ENCODE measurements around the gene AHCYL1.

The AHCYL1 gene

DNA sequence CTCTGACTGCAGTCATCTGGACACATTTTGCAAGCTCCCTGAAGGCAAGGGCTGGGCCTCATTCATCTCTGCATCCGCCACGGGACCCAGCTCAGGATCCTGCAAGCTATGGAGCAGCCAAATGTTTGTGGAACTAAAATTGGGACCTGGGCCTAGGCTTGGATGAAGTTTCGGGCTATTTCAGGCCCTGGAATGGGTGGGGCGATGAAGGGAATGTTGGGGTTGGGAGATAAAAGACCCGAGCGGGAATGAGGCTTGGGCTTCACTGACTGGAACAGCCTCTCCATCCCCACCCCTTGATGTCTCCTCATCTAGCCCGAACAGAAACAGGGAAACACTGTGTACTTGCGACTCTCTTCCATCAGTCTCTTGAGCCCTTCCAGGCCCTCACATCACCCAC lies 7.3 kb upstream of the AHCYL1 start:
- no peak for DNase-seq

DNA sequence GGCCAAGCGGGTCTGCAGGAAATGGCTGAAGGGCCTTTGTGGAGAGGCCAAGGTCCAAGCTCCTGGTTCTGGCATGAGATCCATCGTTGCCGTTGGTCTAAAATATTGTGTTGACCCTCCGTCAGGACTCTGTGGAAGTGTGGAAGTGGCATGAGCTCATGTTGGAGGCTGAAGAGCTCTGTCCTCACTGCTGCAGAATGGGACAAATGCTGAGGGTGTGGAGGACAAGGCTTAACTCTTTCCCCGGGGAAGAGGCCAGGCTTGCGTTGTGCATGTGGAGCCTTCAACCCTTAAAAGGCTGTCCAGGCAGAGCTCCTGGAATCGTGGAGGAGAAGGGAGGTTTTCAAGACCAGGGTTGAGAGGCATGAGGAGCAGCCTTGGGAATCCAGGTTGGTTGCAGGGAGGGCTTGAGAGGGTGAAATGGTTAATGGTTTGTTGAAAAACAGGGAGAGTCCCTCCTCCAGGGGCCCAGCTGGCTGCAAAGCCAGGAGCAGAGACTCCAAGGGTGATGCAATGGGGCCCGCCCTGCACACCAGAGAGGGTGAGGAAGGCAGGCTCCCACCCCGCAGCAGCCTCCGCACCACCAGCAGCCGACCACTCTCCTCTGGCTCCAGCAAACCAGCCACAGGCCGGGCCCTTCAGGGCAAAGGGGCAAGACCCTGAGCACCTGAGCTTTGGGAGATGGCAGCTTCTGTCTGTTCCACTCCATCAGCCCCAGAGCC lies 6.7 kb upstream of the AHCYL1 start:
- DNase-seq: no peak

GRCh38 chr1:109978761-109979488 lies 5.6 kb upstream of the AHCYL1 start:
- no peak for DNase-seq

GRCh38 chr1:109979489-109980091 lies 5.0 kb upstream of the AHCYL1 start:
- DNase-seq: no peak

- DNase-seq: peak in 1 of 2 donors; percentile 33
Observed at GRCh38 chr1:109980324-109981003, 4.1 kb upstream of the AHCYL1 start.

DNA sequence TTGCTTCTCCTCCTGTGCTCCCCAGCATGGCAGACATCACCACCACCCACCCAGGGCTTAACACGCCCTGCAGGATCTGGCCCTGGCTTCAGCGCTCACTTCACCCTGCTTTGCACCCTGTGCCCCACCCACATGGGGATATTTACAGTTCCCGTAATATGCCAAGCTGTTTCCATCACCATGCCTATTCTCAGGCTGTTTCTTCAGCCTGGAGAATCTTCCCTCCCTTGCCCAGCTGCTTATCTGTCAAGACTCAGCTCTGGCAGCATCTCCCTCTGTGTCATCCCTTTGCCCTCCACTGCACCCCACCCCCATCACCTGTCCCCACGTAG lies 3.6 kb upstream of the AHCYL1 start:
- no peak for DNase-seq

DNA sequence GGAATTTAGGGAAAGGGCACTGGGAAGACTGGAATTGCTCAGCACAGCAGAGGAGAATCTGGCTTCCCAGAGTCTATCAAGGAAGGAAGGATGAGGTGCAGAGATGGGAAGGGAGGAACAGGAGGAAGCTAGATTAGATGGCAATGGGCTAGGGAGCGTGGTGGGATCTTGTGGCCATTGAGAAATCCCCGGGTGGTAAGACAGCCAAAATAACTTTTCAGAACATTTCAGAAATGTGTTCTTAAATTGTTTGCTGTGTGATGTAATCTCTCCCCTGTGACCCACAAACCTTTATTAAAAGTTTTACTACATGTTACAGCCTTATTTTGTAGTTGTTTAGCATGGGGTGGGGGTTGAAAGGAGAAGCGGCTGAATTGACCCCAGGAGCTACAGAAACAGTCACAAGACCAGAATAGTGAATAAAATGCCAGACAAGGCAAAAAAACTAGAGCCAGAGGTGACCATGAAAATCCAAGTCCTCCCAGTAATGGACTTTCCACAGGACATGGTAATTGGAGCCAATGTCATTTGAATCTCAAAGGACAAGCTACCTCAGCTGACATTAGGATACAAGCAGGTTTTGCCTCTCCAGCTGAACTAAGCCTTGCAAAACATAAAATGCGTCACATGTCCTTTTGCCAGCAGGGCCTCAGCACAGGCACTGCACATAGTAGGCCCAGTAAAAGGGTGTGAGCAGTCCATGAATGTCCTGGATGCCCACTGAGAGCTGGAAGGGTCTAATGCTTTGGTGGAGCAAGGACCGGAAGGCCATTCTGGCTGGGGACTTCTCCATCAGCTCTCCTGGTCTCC lies 980 bp upstream of the AHCYL1 start:
- DNase-seq: no peak

DNA sequence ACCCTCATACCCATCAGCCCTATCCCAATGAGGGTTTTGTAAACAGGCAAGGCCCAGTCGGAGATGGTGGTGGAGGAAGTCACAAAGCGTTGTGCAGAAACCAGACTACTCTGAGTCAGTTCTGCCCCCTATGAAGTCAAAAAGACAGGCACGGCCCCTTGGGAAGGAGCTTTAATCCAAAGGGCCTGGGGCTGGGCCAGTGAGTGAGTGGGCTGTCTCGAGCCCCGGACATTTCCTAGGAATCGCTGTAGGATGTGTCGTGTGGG lies 442 bp upstream of the AHCYL1 start:
- no peak for DNase-seq

GRCh38 chr1:109985247-109986053 lies 885 bp downstream of the AHCYL1 start:
- no peak for DNase-seq

GRCh38 chr1:109986054-109986444 lies 1.5 kb downstream of the AHCYL1 start:
- no peak for DNase-seq

DNA sequence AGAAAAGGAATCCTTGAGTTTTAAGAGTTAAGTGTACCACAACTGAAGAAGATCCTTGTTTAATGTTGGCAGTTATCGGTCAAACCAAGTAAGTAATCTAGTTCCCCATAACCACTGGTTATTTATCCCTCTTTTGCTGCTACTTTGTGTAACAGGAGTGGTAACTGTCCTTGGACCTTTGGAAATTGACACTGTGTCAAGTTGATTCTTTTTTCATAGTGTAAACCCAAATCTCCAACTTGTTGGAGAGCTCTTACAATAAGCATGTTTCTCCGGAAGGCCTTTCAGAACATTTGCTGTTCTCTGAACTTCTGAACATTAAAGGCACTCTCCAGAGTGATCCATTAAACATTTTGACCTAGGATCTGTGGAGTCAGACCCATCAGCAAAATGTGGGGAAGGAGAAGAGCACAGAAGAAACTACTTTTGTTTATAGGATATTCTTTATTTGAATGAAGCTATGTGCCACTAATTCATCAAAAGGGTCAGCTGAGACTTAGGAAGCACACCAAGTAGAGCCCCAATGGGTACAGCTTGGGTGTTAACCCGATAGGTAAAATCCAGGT lies 3.9 kb downstream of the AHCYL1 start:
- no peak for DNase-seq

- DNase-seq: no peak
Observed at GRCh38 chr1:109989506-109990301, 5.1 kb downstream of the AHCYL1 start.

GRCh38 chr1:109990302-109990653 lies 5.7 kb downstream of the AHCYL1 start:
- DNase-seq: no peak

GRCh38 chr1:109991400-109991925 lies 6.9 kb downstream of the AHCYL1 start:
- DNase-seq: no peak

GRCh38 chr1:109993885-109994284 lies 9.3 kb downstream of the AHCYL1 start:
- DNase-seq: no peak

DNA sequence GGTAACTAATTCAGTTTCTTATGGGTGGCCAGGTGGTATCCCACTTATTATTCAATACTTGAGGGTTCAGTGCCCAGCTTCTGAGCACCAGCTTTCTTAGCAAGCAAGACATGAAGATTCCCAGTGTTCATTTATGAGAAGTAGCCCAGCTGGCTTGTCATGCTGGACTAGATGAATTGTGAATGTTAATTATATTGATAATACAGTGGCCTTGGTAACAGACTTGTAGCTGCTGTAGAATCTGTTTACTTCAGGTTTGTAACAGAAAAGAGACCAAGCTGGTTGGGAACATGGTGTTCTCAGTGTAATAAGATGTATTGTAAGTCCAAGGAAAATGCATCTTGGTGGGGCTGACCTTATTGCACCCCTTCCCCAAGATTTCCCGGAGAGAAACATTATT lies 10.1 kb downstream of the AHCYL1 start:
- no peak for DNase-seq

DNA sequence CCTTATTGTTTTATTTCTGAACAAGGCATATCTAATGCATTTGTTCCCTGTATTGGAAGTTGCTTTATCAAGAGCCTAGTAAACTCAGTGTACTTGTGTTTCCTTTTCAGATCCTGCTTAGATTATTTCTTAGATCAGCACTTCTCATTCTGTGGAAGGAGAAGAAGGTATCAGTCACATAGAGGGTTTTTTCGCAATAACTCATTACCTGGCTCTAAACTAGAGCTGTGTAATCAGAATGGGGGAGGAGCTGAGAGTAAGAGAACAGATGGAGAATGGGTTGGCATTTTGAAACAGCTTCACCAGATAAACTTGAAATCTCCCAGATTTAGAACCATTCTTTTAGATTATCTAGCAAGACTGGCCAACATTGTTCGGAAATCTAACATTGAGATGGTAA lies 11.0 kb downstream of the AHCYL1 start:
- no peak for DNase-seq

DNA sequence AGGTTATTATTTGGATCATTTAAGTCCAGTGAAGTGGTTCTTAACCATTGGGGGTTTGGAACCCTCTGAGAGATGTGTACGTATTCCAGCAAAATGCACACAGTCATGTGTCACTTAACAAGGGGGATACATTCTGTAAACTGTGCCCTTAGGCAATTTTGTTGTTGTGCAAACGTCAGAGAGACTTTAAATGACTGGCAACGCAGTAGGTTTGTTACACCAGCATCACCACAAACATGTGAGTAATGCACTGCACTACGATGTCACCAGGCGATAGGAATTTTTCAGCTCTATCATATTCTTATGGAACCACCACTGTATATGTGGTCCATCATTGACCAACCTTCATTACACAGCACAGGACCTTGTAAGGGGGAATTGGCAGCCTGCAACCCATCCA lies 11.9 kb downstream of the AHCYL1 start:
- DNase-seq: no peak

DNA sequence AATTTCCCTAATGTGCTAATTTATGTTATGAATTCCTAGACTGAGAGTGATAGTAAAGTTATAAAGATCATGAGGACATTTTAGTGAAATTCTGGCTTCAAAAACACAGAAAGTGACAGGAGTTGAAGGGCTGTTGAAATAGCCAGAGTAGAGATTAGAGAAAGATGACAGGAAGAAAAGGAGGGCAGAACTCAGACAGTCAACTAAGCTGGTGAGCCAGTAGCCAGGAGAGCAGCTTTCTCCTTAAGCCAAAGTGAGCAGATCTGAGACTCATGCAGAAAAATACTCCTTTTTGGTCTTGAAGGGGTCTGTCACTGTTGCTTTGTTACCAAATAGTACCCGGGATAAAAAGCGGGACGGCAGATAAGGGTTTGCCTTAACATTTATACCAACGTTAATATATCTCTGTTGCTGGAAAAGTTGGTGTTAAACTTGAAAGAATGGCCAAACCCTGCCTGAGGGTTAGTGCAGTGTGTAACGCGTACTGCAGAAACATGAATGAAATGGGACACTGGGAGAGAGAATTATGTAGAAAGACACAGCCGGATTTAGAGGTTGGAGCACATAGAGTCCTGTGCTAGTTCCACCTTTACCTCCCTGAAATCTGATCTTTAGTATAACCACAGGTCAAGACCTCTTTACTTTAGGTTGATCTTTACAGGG lies 12.8 kb downstream of the AHCYL1 start:
- DNase-seq: no peak

DNA sequence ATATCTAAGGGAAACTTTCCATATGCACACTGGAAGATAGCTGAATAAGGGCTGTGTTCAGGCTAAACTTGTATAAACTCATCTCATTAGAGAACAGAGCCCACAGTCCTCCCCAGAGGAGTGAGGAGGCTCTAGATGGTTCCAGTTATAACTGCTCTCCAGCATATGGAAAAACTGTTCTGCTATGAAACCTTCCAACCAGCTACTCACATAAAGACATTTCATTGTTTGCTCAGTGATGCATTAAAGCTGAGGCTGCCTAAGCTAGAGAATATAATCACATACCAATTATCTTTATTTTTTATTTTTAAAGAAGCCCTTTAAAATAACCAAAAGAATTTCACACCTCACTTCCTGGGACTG lies 13.3 kb downstream of the AHCYL1 start:
- no peak for DNase-seq
